GM18858 (cell line): ENCODE measurements around the gene DEFB132.

Experiments used
- ATAC-seq: cut with Tn5 transposase; IDR thresholded peaks from one replicate; pipeline ENCODE4 v1.9.1; 2021; ENCODE audit not compliant: unreplicated experiment

The DEFB132 gene

GRCh38 chr20:259981-260380 lies 2.5 kb downstream of the DEFB132 start:
- ATAC-seq = no peak

- no peak for ATAC-seq
Observed at GRCh38 chr20:263701-264100, 6.2 kb downstream of the DEFB132 start.

GRCh38 chr20:266596-267562 lies 9.4 kb downstream of the DEFB132 start:
- peak; percentile 46 for ATAC-seq

- ATAC-seq = no peak
Observed at GRCh38 chr20:270517-270916, 13.0 kb downstream of the DEFB132 start.

GRCh38 chr20:271069-271468 lies 13.5 kb downstream of the DEFB132 start:
- no peak for ATAC-seq

- ATAC-seq = no peak
Observed at GRCh38 chr20:271528-271927, 14.0 kb downstream of the DEFB132 start.

- no peak for ATAC-seq
Observed at GRCh38 chr20:272718-273117, 15.2 kb downstream of the DEFB132 start.

- no peak for ATAC-seq
Observed at GRCh38 chr20:273884-274283, 16.4 kb downstream of the DEFB132 start.

GRCh38 chr20:275791-276190 lies 18.3 kb downstream of the DEFB132 start:
- no peak for ATAC-seq

- no peak for ATAC-seq
Observed at GRCh38 chr20:276620-277495, 19.3 kb downstream of the DEFB132 start.

GRCh38 chr20:277496-277781 lies 19.9 kb downstream of the DEFB132 start:
- no peak for ATAC-seq

- ATAC-seq = no peak
Observed at GRCh38 chr20:278181-278580, 20.7 kb downstream of the DEFB132 start.

- no peak for ATAC-seq
Observed at GRCh38 chr20:278607-279571, 21.4 kb downstream of the DEFB132 start.

- ATAC-seq = no peak
Observed at GRCh38 chr20:284172-284571, 26.6 kb downstream of the DEFB132 start.

GRCh38 chr20:286508-286907 lies 29.0 kb downstream of the DEFB132 start:
- no peak for ATAC-seq

- no peak for ATAC-seq
Observed at GRCh38 chr20:288956-289692, 31.6 kb downstream of the DEFB132 start.

GRCh38 chr20:289693-290083 lies 32.2 kb downstream of the DEFB132 start:
- ATAC-seq = no peak

- no peak for ATAC-seq
Observed at GRCh38 chr20:290084-290831, 32.7 kb downstream of the DEFB132 start, which contains the start of gene C20orf96. C20orf96 (minus strand) TSS chr20:290750; CDS start chr20:290610, 140 bp downstream.

GRCh38 chr20:294602-295001 lies 37.1 kb downstream of the DEFB132 start:
- no peak for ATAC-seq
